Effector CD8-positive, alpha-beta T cell (primary cell): Measurements from ENCODE around the gene NFRKB.
"Not testable (repeated sequence)": the region's sequence is repeated elsewhere in the genome, so short reads cannot be mapped to it uniquely, and the experiment has no call there.

Experiments
- DNase-seq: peaks from one replicate; lab custom pipeline; 2025; lab: John Stamatoyannopoulos, UW

The NFRKB gene

DNA sequence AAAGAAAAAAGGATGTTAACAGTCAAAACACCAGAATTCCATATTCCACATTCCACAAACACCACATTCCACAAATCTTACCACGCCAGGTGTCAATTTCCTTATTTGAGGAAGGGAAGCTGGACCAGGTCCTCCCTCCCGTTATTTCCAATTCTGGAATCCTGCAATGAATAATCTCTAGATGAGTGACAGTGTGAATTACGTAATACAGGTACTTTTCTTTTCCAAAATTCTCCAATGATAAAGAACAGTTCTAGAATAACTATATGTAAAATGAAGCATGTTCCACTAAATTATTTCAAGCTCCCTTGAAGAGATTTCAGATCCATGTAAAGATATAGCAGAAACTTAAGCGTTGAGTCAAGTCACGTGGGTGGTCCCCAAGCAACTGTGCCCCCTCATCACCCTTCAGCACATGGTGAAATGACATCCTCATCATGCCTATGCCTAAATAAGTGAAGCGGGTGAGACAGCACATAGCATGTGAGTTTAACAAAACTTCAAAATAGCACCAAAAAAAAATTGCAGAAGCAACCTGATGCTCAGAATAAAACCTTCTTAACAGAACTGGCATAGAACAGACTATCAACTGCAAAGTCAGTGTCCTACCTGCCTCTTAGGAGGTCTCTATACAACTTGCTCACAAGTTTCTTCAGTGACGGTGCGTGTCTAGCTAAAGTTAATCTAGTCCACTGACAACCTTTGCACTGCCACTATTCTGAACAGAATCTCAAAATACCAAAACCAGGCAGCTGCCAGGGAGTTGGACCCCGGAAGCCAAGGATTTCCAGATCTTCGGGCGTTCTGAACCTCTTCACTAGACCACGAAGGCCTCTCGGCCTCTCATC, 876 bp downstream of the NFRKB start:
- no peak for DNase-seq

DNA sequence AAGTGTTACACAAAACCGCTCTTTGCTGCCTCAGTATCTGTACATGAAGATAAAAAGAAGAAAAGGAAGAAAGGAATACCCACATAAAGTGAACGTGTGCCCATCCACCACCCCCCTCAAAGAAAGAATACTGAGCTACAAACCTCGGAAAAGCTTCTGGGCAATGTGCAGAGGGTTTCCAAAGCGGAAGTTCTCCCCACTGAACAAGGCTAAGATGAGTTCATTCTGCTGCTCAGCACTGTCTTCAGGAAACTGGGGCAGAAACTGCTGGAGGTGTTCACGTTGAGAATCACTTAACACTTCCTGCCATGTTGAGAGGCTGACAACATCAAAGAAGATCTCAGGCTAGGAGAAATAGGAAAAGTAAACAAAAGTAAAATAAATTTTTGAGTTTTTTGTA, 6.9 kb downstream of the NFRKB start:
- DNase-seq, result no peak

DNA sequence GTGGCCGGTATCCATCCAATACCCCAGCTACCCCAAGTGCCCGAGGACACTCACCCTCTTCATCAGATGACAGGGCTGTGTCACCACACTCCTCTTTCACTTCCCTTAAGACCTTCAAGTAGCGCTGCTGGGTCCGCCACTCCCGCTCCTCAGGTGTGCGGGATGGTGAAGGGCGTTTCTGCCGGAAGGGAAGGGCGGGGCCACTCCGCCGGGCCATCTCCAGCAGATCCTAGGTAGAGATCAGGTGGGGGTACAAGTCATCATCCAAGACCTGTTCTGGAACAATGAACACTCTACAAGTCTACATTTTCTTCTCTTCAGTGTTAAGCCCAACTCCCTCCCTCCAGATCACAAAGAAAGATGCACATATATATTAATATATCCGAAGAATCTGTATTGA, 10.0 kb downstream of the NFRKB start:
- DNase-seq, result no peak

DNA sequence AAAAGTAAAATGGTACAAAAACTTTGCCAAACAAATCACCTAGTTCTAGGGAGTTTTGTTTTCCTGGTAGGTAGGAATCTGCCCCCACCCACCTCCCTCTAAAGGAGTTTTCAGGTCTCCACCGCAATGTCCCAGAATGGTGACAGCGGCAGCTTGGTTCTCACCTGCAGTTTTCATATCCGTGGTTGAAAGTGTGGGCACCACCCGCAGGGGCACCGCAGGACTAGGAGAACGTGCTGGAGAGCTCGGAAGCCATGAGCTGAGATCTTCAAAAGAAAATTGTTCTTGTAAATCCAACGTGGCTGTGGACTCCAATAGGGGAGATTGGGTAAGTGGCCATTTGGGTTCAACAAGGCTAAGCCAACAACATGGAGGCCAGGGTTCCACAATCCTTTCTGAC, 10.8 kb downstream of the NFRKB start:
- DNase-seq, result no peak

DNA sequence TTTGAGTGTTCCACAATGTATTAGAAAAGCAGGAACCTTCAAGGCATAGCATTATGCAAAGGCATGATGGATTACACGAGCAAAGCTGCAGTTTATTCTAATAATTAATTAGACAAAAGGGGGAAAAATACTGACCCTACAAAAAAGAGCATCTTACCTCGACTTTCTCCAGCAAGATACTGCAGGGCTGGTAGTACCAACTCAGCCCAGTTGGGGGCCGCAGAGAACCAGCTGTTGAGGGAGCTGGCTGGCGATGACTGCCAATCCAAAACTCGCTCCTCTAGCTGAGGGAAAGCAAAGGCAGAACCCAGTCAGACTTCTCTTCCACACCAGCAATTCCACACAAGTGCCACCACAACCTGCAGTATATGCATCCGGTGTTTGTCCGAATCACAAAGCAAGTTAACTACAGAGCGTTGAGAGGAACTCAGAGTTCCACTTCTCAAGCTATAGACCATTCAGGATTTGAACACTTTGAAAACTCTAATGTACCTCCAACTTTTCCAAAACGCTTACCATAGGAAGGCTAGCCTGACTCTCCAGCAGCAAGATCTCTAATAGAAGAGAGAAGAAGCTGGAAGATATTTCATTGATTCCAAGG, 13.7 kb downstream of the NFRKB start:
- peak; percentile 14 for DNase-seq

DNA sequence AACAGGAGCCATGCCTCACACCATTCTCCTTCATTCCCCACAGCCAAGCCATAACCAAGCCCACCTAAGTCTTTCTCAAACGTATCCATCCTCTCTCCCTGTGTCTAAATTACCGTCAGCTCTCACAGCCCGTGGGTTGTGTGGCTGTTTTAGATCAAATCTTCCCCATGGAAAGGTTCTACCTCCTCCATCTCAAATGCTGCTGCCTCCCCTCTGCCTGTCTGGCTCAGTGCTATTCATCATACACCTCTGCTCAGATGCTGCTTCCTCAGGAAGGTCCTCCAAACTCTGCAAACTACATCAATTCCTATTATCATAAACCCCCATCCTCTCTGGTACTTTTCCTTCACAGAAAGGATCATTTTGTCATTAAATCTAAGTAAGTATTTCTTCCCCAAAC, 15.1 kb downstream of the NFRKB start:
- no peak for DNase-seq

DNA sequence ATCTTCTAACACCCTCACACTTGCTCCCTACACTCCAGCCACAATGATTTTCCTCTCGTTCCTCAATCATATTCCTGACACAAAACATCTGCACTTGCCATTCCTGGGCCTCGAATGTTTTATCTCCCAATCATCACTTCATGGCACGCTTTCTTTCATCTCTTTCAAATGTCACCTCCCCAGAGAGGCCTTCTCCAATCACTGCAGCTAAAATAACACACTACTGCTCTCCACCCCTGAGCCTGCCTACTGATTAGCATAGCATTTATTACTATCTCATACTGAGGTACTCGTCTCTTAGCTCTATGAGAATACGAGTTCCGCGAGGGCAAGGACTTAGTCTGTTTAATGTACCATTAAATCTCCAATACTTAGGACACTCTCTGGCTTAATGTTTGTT, 23.5 kb downstream of the NFRKB start:
- DNase-seq, result no peak

DNA sequence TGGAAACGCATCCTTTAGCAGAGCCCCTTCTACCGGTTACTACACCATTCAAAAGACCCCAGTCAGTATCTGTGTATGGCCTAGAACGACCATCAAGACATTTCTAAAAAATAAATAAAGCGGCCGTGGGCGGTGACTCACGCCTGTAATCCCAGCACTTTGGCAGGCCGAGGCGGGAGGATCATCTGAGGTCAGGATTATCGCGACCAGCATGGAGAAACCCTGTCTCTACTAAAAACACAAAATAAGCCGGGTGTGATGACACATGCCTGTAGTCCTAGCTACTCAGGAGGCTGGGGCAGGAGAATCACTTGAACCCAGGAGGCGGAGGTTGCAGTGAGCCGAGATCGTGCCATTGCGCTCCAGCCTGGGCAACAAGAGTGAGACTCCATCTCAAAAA, 26.8 kb downstream of the NFRKB start:
- DNase-seq, result not testable (repeated sequence)

DNA sequence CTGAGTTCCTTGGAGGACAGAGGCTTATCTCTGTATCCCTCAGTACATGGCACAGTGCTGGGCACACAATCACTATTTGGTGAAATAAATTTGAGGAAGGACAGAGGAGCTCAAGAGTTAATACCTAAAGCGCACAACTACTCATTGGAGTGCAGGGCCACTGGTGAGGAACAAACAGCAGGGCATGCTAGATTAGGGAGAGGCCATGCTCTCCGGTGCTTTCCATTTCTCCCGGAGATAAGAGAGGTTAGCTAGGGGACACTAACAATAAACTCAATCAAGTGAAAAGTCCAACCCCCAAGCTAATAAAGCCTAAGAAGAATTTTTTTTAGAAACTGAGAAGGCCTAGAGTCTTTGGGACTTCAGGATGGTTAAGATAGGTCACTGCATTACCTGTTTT, 29.1 kb downstream of the NFRKB start:
- no peak for DNase-seq

DNA sequence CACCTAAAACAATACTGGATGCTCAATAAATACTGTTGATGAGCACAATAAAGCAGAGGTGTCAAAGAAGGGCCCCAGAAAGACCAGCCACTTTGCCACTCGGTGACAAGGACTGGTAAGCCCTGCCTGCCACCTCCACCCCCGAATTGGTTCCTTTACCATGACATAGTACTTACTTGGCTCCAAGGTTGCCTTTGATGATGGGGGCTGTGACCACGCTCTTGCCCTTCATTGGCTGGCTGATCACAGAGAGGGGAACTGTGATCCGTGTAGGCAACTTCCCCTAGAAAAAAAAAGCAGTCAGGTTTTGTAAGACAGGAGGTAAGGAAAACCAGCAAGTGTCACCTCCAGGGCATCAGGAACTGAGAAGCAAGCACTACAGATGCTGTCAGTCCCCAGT, 29.7 kb downstream of the NFRKB start:
- no peak for DNase-seq

DNA sequence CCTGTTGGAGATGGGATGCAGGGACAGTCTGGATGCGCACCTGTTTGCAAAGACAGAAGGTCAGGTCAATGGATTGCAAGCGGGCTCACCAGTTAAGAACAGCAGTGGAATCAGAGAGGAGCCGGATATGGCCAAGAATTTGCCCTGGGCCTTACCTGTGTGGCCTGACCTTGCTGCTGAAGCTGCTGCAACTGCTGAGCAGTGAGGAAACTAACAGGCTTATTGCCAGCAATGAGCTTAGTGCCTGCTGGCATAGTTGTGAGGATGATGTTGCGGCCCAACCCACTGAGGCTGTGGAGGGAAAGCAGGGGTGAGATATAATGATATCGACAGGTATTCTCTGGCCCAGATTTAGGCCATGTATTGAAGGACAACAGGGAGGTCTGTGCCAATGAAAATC, 30.6 kb downstream of the NFRKB start:
- no peak for DNase-seq

DNA sequence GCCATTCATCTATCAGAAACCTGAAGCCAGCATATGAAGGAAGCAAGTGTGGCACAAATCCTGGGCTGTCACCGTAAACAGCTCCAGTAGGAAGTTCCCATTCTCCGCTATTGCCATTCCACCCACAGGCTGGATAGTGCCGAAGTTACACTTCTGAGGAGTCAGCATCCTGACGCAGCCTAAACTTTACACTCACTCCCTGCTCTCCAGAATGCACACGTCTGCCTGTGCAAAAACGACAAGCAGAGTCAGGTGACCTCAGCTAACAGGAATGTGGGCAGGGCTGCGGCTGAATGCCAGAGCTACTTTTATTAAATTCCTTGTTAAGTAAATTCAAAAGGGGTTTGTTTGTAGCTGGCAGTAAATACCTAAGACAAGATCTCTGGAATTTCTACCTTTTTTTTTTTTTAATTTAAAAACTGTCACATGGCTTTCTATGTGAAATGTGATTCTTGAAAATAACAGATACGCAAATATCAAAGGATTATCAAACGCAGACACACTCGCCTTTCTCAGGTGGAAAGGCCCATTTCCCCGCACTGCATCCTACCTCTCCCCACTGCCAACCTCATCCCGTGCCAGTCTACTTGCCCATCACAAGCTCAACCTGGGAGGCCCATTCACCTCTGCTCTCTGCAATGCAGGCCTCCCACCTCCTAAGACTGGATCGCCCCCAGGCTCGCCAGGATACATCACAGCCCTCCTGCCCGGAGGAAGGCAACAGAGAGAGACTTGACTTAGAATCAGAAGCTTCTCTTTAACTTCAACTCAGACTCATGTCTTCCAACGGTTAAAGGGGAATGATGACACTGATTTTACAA, 33.5 kb downstream of the NFRKB start:
- no peak for DNase-seq

DNA sequence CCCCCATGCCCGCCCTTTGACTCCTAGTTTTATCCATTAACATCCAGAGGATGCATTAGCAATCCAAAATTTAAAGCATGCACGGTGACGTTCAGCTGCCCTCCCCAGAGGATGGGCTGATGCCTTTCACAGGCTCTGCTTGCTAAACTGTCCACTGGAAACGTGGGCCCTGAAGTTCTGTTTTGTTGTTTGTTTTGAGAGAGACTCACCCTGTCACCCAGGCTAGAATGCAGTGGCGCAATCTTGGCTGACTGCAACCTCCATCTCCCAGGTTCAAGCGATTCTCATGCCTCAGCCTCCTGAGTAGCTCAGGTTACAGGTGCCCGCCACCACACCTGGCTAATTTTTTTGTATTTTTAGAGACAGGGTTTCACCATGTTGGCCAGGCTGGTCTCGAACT, 39.3 kb downstream of the NFRKB start:
- DNase-seq, result no peak

DNA sequence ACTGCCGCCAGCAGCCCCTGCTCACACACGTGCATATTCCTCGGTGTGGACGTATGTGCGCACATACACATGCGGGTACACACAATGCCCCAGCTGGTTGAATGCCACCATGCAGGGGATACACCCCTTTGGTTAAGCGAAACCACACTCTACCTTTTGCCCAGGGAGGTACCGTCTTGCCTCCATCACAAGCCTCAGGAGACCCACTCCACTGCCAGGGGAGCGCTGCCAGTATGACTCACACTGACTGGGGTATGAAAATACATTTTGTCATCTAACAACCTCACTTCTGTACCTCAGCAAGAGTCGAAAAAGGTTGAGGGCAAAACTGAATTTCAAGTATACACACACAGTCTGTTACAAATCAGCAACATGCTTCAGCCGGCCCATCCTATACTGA, 40.3 kb downstream of the NFRKB start:
- no peak for DNase-seq

DNA sequence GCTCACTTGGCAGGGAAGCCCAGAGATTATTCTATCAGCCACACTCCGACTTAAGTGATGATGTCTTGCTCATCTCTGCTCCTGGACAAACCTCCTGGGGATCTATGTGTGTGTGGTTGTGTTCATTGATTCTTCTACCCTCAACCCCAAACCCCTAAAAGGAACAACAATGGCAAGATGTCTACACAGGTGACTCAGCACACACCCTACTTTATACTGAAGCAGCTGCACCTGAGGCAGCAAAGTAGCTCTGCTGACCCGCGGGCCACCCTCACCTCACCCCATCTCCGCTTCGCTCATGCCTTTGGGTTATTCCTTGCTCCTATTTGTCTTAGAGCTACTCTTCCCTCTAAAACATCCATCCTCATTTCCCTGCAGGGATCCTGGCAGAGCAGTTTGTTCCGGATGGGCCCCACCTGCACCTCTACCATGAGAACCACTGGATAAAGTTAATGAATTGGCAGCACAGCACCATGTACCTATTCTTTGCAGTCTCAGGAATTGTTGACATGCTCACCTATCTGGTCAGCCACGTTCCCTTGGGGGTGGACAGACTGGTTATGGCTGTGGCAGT, 41.1 kb downstream of the NFRKB start:
- no peak for DNase-seq

DNA sequence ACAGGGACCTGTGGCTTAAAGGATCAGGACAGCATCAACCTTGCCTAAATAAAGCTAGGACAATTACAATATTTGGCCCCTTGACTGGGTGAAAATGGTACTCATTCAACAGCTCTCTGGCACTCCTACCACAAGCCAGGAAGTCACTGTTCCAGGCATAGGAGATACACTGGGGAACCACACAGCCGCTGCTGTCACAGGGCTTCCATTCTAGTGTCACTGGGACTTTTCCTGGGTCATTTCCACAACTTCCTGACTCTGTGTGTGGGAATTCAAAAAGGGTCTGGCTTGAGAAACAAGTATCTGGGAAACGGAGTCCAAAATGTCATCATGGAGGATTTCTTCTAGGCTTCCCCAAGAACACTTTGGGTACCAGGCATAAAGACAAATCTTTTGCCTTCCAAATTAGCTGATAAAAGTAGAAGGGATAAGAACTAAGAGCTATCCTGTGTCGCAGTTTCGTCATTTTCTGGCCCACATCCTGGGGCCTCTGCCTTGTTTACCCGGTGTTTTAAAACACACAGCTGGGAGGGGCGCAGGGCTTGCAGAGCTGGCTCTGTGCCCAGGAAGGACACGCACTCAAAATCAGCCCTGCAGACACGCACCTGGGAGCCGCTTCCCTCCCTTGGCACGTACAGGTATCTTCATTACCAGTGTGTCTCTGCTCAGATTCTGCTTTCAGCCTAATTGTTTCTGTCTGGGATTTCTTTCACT, 41.7 kb downstream of the NFRKB start:
- DNase-seq, result peak; percentile 33

DNA sequence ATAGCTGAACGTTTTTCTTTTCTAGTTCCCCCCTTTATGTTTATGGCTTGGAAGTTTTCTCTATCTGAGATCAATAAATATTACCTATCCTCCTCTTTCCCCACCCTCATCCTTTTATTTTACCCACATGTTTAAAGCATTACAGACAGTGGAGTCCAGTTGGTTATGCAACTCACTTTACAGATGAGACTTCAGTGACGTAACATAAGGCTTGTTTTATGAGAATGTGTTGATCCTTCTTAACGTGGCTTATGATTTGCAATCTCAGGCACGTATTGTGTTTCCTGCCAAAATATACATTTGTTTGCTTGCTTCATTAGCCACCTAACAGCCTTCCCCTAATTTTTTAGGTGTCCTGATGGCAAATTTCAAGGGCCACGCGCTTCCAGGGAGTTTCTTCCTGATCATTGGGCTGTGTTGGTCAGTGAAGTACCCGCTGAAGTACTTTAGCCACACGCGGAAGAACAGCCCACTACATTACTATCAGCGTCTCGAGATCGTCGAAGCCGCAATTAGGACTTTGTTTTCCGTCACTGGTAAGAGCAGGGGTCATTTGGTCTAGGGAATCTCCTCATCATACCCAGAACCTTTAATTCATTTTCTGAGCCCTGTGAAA, 43.1 kb downstream of the NFRKB start:
- no peak for DNase-seq

DNA sequence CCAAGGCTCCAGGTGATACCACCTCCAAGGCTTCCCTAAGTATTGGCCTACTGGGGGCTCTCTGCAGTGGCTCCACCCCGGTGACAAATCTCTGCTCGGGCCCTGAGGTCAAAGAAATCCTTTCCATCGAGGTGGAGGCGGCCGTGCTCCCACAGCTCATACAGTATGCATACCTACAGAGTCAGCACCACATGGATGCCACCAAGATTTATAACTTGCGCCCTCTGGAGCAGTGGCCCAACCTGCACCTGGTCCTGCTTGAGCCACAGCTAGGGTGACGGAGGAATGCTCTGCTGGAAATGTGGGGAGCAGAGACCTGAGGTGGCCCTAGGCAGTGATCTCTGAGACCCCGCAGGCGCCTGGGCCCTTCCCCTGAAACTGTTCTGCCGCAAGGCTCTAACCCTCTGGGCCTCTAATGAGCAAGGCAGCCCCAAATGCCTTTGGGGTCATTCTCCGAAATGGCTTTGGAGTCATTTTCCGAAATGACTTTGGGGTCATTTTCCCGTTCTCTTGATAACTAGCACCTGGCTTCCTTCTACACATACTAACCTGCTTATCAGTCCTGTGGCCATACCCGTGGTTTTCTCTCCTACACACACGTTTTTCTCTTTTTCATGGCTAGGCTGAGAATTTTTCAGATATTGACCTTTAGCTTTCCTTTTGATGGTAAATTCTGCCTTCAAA, 45.8 kb downstream of the NFRKB start:
- DNase-seq, result no peak

DNA sequence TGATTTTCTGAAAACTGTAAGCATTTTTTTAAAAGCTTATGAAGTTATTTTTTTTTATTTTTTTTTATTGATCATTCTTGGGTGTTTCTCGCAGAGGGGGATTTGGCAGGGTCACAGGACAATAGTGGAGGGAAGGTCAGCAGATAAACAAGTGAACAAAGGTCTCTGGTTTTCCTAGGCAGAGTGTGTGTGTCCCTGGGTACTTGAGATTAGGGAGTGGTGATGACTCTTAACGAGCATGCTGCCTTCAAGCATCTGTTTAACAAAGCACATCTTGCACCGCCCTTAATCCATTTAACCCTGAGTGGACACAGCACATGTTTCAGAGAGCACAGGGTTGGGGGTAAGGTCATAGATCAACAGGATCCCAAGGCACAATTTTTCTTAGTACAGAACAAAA, 48.0 kb downstream of the NFRKB start:
- DNase-seq, result not testable (repeated sequence)

DNA sequence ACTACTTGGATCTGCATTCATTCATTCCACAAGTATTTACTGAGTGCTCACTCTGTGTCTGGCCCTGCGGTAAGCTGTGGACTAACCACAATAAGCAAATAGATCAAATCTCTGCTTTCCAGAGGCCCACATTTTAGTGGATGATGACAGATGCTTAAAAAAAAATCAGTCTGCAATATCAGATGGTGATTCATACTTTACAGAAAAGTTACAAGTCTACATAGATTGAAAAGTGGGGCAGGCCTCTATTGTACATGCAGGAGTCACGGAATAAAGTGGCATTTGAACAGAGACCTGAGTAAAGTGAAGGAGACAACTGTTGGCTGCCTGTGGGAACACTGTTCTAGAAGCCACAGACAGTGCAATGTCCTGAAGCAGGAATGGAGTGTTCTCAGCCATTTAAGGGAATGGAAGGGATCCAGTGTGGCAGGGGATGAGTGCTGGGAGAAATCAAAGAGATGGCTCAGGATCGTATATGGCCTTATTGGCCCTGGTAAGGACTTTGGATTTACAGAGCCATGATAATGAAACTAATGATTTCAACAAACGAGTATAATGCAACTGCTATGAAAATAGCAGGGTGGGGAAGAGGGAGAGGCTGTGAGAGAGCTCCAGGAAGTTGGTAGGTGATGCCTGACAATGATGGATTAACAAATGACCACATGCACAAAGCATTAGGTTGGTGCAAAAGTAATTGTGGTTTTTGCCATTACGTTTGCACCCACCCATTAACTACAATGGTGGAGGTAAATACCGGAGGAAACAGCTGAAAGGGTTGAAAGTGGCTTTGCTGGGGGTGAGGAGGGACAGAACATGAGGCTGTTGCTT, 48.7 kb downstream of the NFRKB start:
- DNase-seq, result no peak
